ENCODE measurements around the gene MRPL34.
A peak's percentile ranks its signal among the peaks of the same experiment; 100 is the strongest.
"Not testable (repeated sequence)": the region's sequence is repeated elsewhere in the genome, so short reads cannot be mapped to it uniquely, and the experiment has no call there.

MRPL34 gene

DNA sequence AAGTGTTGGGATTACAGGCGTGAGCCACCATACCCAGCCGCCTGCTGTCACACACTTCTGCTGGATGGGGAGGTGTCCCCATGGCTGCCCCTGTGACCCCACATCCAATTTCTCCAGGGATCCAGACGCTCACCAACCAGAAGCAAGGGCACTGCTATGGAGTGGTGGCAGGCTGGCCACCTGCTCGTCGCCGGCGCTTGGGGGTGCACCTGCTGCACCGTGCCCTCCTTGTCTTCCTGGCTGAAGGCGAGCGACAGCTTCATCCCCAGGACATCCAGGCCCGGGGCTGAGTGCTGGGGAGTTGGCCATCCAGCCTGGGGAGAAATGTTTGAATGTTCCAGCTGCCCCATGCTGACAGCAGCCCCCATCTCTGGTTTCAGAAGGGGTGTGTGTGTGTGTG, 19.4 kb upstream of the MRPL34 start:
- H3K4me3 ChIP-seq (ENCODE audit: low read depth, low read length) = no peak overlapping the region
- H3K9me3 ChIP-seq (ENCODE audit: control insufficient read depth, insufficient read depth, low read length) = no peaks in the 10 kb centered on the region
- H3K27ac ChIP-seq (ENCODE audit: low read depth, low read length) = no peak overlapping the region
- peaks cover 9% of the 10 kb centered on the region; the same call in 1 of the 2 replicates for H3K27me3 ChIP-seq (ENCODE audit: control insufficient read depth, insufficient read depth, low read length)
- H3K9ac ChIP-seq (ENCODE audit: low read depth, low read length) = no peak overlapping the region
- no peaks in the 10 kb centered on the region for H3K4me1 ChIP-seq (ENCODE audit: control insufficient read depth, insufficient read depth, low read length)
- peaks cover 24% of the 10 kb centered on the region for H3K36me3 ChIP-seq (ENCODE audit: control insufficient read depth, insufficient read depth, low read length)

DNA sequence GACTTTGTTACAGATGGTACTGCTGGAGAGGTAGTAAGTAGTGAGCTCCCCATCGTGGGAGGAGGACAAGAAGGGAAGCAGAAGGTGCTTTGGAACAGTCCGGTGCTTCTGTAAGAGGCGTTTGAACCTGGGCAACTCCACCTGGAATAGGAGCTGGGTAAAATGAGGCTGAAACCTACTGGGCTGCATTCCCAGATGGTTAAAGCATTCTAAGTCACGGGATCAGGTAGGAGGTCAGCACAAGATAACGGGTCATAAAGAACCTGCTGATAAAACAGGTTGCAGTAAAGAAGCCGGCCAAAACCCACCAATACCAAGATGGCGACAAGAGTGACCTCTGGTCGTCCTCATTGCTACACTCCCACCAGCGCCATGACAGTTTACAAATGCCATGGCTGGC, 18.9 kb upstream of the MRPL34 start:
- H3K36me3 ChIP-seq (ENCODE audit: control insufficient read depth, insufficient read depth, low read length) = peaks cover 24% of the 10 kb centered on the region
- 0 out of 2 replicates have a peak, but pooled peaks cover 5% of the 10 kb centered on the region for H3K27me3 ChIP-seq (ENCODE audit: control insufficient read depth, insufficient read depth, low read length)
- no peak overlapping the region for H3K9ac ChIP-seq (ENCODE audit: low read depth, low read length)
- no peak overlapping the region for H3K4me3 ChIP-seq (ENCODE audit: low read depth, low read length)
- no peak overlapping the region for H3K27ac ChIP-seq (ENCODE audit: low read depth, low read length)
- H3K4me1 ChIP-seq (ENCODE audit: control insufficient read depth, insufficient read depth, low read length) = no peaks in the 10 kb centered on the region
- no peaks in the 10 kb centered on the region for H3K9me3 ChIP-seq (ENCODE audit: control insufficient read depth, insufficient read depth, low read length)

DNA sequence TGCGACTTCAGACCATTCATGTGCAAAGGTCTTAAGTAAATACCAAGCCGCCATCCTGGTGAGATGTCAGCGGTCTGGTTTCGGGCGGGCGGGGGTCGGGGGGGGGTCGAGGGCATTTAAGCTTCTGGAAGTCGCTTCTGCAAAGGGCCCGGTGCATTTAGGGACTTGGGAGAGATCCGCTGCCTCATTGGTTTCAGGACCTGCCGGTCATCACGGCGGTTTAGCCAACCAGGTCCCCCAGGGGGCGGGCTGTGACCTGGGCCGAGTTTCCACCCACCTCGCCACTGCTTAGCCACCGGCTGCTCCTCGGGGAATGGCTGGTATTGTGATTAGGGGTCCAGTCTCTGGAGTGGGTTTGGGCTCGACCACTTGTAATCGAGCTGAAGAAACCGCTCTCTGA, 16.2 kb upstream of the MRPL34 start:
- Histone ChIP-seq H3K4me1 (ENCODE audit: control insufficient read depth, insufficient read depth, low read length) (peaks cover 3% of the 10 kb centered on the region; the same call in 1 of the 2 replicates), H3K27ac (ENCODE audit: low read depth, low read length) (no peak overlapping the region), H3K36me3 (ENCODE audit: control insufficient read depth, insufficient read depth, low read length) (peaks cover 15% of the 10 kb centered on the region), H3K4me3 (ENCODE audit: low read depth, low read length) (peak overlapping the region; percentile 19; the same call in 1 of the 2 replicates), H3K9me3 (ENCODE audit: control insufficient read depth, insufficient read depth, low read length) (no peaks in the 10 kb centered on the region), H3K27me3 (ENCODE audit: control insufficient read depth, insufficient read depth, low read length) (no peaks in the 10 kb centered on the region), H3K9ac (ENCODE audit: low read depth, low read length) (no peak overlapping the region)

DNA sequence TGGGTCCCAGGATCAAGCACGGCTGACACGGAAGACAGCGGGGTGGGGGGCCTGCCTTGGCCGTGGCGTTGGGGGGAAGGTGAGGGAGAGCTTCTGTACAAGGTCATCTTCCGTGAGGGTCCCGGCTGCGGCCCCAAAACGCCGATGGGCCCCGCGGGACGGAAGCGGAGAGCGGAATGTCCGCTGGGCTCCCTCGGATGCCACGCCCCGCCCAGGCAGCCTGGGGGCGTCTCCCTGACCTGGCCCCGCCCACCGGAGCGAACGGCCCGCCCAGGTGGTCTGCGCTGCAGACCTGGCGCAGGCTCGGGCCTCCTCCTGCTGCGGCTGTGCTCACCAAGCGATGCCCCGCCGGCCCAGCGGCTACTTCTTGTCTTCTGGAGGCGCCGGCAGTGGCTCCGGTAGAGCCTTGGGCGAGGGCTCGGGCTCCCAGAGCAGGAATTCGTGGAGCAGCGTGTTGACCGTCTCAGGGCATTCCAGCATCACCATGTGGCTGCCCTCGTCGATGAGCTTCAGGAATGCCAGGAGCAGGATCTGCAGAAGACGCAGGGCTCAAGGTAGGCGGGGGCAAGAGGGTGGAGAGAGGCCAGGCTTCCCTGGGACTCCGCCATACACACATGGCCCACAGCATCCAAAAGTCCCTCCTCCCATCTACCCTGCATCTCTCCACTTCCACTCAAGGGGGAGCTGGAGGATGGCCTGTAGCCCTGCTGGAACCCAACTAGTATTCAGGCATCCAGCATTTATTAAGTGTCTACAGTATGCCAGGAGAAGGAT, 13.2 kb upstream of the MRPL34 start:
- peak overlapping the region; percentile 73 for H3K9ac ChIP-seq (ENCODE audit: low read depth, low read length)
- peak overlapping the region; percentile 66 for H3K4me3 ChIP-seq (ENCODE audit: low read depth, low read length)
- H3K27ac ChIP-seq (ENCODE audit: low read depth, low read length) = peak overlapping the region; percentile 94
- no peaks in the 10 kb centered on the region for H3K9me3 ChIP-seq (ENCODE audit: control insufficient read depth, insufficient read depth, low read length)
- H3K4me1 ChIP-seq (ENCODE audit: control insufficient read depth, insufficient read depth, low read length) = peaks cover 3% of the 10 kb centered on the region; the same call in 1 of the 2 replicates
- no peaks in the 10 kb centered on the region for H3K27me3 ChIP-seq (ENCODE audit: control insufficient read depth, insufficient read depth, low read length)
- peaks cover 12% of the 10 kb centered on the region; the same call in 1 of the 2 replicates for H3K36me3 ChIP-seq (ENCODE audit: control insufficient read depth, insufficient read depth, low read length)

DNA sequence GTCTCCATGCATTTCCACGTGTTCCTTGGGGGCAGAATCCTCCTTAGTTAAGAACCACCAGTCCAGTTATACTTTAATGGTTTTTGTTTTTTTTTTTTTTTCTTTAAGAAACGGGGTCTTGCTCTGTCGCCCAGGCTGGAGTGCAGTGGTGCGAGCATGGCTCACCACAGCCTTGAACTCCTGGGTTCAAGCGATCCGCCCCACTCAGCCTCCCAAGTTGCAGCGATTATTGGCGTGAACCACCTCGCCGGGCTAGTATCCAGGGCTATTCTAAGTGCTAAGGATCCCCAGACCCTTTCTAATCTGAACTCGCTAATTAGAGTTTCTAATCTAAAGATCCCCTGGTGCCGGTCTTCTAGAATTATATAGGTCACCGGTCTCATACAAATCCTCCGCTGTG, 12.1 kb upstream of the MRPL34 start:
- no peak overlapping the region for H3K27ac ChIP-seq (ENCODE audit: low read depth, low read length)
- H3K4me3 ChIP-seq (ENCODE audit: low read depth, low read length) = no peak overlapping the region
- H3K27me3 ChIP-seq (ENCODE audit: control insufficient read depth, insufficient read depth, low read length) = no peaks in the 10 kb centered on the region
- peaks cover 5% of the 10 kb centered on the region; the same call in 1 of the 2 replicates for H3K9me3 ChIP-seq (ENCODE audit: control insufficient read depth, insufficient read depth, low read length)
- no peak overlapping the region for H3K9ac ChIP-seq (ENCODE audit: low read depth, low read length)
- peaks cover 19% of the 10 kb centered on the region for H3K36me3 ChIP-seq (ENCODE audit: control insufficient read depth, insufficient read depth, low read length)
- peaks cover 3% of the 10 kb centered on the region; the same call in 1 of the 2 replicates for H3K4me1 ChIP-seq (ENCODE audit: control insufficient read depth, insufficient read depth, low read length)

DNA sequence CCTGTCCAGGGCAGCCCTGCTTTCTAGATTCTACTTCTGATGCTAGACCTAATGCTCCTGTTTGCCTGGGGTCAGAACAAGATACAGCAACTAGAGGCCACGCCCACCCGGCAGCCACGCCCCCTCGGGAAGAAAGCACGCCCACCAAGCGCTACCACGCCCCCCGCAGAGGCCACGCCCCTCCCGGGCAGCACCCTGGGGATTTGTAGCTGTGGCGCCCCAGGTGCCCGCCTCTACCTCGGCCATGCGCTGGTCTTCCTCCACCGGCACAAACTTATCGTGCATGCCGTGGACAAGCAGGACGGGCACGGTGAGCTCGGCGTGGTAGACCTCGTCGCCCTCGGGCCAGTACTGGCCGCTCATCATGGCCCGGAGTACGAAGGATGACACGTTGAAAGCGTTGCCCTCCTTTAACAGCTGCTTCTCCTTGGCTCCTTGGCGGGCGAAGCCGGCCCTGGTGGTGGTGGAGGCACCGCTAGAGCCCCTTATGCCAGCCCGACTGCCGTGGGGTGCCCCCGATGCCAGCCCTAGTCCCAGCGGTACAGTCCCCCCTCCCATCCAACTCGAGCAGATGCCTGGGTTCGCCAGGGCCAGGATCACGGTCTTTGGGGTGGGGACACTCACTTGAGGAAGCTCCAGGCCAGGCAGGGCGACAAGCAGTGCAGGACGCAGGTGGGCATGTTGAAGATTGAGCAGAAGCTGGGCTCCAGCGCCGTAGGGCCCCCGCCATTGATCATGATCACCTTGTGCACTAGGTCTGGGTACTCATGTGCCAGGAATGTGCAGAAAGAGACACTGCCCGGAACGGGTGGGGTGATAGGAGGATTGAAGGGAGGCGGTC, 11.4 kb upstream of the MRPL34 start:
- Histone ChIP-seq H3K9ac (ENCODE audit: low read depth, low read length) (no peak overlapping the region), H3K9me3 (ENCODE audit: control insufficient read depth, insufficient read depth, low read length) (peaks cover 5% of the 10 kb centered on the region; the same call in 1 of the 2 replicates), H3K4me1 (ENCODE audit: control insufficient read depth, insufficient read depth, low read length) (peaks cover 3% of the 10 kb centered on the region; the same call in 1 of the 2 replicates), H3K27ac (ENCODE audit: low read depth, low read length) (no peak overlapping the region), H3K27me3 (ENCODE audit: control insufficient read depth, insufficient read depth, low read length) (no peaks in the 10 kb centered on the region), H3K36me3 (ENCODE audit: control insufficient read depth, insufficient read depth, low read length) (peaks cover 23% of the 10 kb centered on the region), H3K4me3 (ENCODE audit: low read depth, low read length) (no peak overlapping the region; the same call in 1 of the 2 replicates)

DNA sequence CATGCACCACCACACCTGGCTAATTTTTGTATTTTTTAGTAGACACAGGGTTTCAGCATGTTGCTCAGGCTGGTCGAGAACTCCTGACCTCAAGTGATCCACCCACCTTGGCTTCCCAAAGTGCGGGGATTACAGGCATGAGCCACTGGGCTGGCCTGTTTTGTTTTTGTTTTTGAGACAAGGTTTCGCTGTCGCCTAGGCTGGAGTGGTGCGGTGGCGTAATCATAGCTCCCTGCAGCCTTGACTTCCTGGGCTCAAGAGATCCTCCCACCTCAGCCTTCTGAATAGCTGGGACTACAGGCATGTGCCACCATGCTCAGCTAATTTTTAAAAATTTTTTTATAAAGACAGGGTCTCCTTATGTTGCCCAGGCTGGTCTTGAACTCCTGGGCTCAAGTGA, 10.1 kb upstream of the MRPL34 start:
- peaks cover 23% of the 10 kb centered on the region for H3K36me3 ChIP-seq (ENCODE audit: control insufficient read depth, insufficient read depth, low read length)
- not testable (repeated sequence) for H3K27ac ChIP-seq (ENCODE audit: low read depth, low read length); H3K4me3 ChIP-seq (ENCODE audit: low read depth, low read length); H3K9ac ChIP-seq (ENCODE audit: low read depth, low read length); H3K27me3 ChIP-seq (ENCODE audit: control insufficient read depth, insufficient read depth, low read length); H3K9me3 ChIP-seq (ENCODE audit: control insufficient read depth, insufficient read depth, low read length); H3K4me1 ChIP-seq (ENCODE audit: control insufficient read depth, insufficient read depth, low read length)

DNA sequence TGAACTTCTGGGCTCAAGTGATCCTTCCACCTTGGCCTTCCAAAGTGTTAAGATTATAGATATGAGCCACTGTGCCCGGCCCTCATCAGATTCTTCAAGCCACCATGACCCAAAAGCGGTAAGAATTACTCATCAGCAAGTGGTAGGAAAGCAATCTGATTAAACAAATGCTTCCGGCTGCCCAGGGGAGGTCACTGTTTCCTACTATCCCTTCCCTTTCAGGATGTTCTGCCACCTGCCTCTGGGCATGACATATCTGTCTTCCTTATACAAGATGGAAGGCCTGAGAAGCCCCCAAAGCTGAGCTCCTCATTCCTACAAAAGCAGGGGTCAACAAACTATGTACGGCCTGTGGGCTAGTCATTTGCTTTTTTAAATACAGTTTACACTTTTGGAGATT, 9.4 kb upstream of the MRPL34 start:
- H3K9ac ChIP-seq (ENCODE audit: low read depth, low read length) = no peak overlapping the region
- no peak overlapping the region for H3K4me3 ChIP-seq (ENCODE audit: low read depth, low read length)
- peaks cover 3% of the 10 kb centered on the region; the same call in 1 of the 2 replicates for H3K4me1 ChIP-seq (ENCODE audit: control insufficient read depth, insufficient read depth, low read length)
- peaks cover 28% of the 10 kb centered on the region for H3K36me3 ChIP-seq (ENCODE audit: control insufficient read depth, insufficient read depth, low read length)
- H3K9me3 ChIP-seq (ENCODE audit: control insufficient read depth, insufficient read depth, low read length) = peaks cover 5% of the 10 kb centered on the region; the same call in 1 of the 2 replicates
- H3K27me3 ChIP-seq (ENCODE audit: control insufficient read depth, insufficient read depth, low read length) = no peaks in the 10 kb centered on the region
- H3K27ac ChIP-seq (ENCODE audit: low read depth, low read length) = no peak overlapping the region

DNA sequence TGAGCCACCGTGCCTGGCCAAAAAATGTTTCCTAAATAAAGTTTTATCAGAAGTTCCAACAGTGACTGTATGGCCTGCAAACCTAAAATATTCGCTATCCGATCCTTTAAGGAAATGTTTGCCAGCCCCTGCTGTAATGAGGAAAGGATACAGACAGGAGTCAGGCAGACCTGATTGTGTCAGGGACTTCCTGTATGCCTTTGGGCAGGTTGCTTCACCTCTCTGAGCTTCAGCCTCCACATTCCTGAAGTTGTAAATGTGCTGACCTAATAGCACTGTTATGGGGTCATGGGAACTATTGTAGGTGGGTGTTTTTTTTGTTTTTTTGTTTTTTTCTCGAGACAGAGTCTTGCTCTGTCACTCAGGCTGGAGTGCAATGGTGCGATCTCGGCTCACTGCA, 8.7 kb upstream of the MRPL34 start:
- Histone ChIP-seq H3K36me3 (ENCODE audit: control insufficient read depth, insufficient read depth, low read length) (peaks cover 32% of the 10 kb centered on the region), H3K4me1 (ENCODE audit: control insufficient read depth, insufficient read depth, low read length) (peaks cover 5% of the 10 kb centered on the region), H3K4me3 (ENCODE audit: low read depth, low read length) (no peak overlapping the region), H3K27ac (ENCODE audit: low read depth, low read length) (no peak overlapping the region), H3K9me3 (ENCODE audit: control insufficient read depth, insufficient read depth, low read length) (peaks cover 5% of the 10 kb centered on the region; the same call in 1 of the 2 replicates), H3K27me3 (ENCODE audit: control insufficient read depth, insufficient read depth, low read length) (no peaks in the 10 kb centered on the region), H3K9ac (ENCODE audit: low read depth, low read length) (no peak overlapping the region)

DNA sequence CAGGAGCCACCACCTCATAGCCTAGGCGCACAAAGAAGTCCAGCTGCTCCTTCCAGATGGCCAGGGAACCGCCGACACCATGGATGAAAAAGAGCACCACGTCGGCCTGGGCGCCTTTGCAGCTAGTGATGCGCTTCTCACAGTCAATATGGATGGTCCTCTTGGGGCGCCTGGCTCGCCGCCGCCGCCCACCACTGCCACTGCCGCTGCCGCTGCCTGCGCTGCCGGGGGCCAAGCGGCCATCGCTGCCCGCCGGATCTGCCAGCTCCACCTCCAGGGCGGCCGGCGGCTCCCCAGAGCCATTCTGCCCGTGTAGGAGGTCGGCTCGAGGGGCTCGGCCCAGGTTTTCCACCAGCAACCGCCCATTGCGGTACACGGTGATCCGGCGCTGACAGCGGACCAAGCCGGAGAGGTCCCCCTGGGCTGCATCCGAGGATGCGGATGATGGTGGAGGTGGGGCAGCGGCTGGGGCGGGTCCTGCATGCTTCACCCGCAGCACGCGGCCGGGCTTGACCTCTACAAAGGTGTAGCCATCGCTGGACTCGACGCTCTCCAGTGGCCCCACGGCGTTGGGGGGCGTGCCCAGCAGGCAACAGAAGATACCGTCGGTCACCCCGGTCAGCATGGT, 4.6 kb upstream of the MRPL34 start:
- H3K27ac ChIP-seq (ENCODE audit: low read depth, low read length) = no peak overlapping the region

More for the DNA sequence above, 4.6 kb upstream of the MRPL34 start:
- H3K4me3 ChIP-seq (ENCODE audit: low read depth, low read length) = no peak overlapping the region
- H3K9me3 ChIP-seq (ENCODE audit: control insufficient read depth, insufficient read depth, low read length) = peaks cover 5% of the 10 kb centered on the region; the same call in 1 of the 2 replicates
- H3K4me1 ChIP-seq (ENCODE audit: control insufficient read depth, insufficient read depth, low read length) = peaks cover 20% of the 10 kb centered on the region
- no peaks in the 10 kb centered on the region for H3K27me3 ChIP-seq (ENCODE audit: control insufficient read depth, insufficient read depth, low read length)
- H3K9ac ChIP-seq (ENCODE audit: low read depth, low read length) = no peak overlapping the region
- peaks cover 29% of the 10 kb centered on the region for H3K36me3 ChIP-seq (ENCODE audit: control insufficient read depth, insufficient read depth, low read length)
